Bronchial smooth muscle cell (primary cell): ENCODE data around the gene PIK3C2A. TPM values are rescaled to one million over a fixed set of nuclear protein-coding genes. Genes with fewer than 3 reads are reported as not detected.

Source experiments
- total RNA-seq: library from RNA; depleted of rRNA; stranded (reverse); fragments of >200 nt; gene quantifications from 2 replicates; pipeline ENCODE4 v1.2.1, GENCODE V29; 2014

The PIK3C2A gene
- total RNA-seq = 22.8 and 28.1 TPM in 2 replicates

GRCh38 chr11:17207317-17208256, at the start of gene PIK3C2A:
Gene PIK3C2A (minus strand): TSS chr11:17207986. CDS start chr11:17169741, 38,245 bp downstream.

Other genes with a start within 250 kb of the PIK3C2A start
- under 0.01 and 0.17 TPM in 2 replicates for gene PLEKHA7, start 193.6 kb downstream of the PIK3C2A start, total RNA-seq
- gene RPS13, start 130.3 kb downstream of the PIK3C2A start, total RNA-seq = 926 and 1,370 TPM in 2 replicates
- gene NUCB2, start 68.8 kb upstream of the PIK3C2A start, total RNA-seq = 85.2 and 119 TPM in 2 replicates
- gene NCR3LG1, start 143.8 kb upstream of the PIK3C2A start, total RNA-seq = 1.3 and 2.2 TPM in 2 replicates
- not detected in 2 replicates for gene KCNJ11, start 180.7 kb upstream of the PIK3C2A start, total RNA-seq